PC-3 (cell line): ENCODE measurements around the gene SUCNR1. TPM values are rescaled to one million over a fixed set of nuclear protein-coding genes. Genes with fewer than 3 reads are reported as not detected.
"Not testable (repeated sequence)": the region's sequence is repeated elsewhere in the genome, so short reads cannot be mapped to it uniquely, and the experiment has no call there.

Experiments used
- ATAC-seq: fragments of 200-7000 bp; cut with Tn5 transposase; 2 replicates; pipeline ENCODE4 v1.9.1; 2020; ENCODE audit warnings: mild to moderate bottlenecking, moderate library complexity
- BruUV-seq: library from RNA; stranded (reverse); fragments of 400-500 nt; replicated peaks from 2 replicates; lab custom pipeline; 2021; lab: Mats Ljungman, UMichigan
- CTCF ChIA-PET: fragments of 300-600 bp; sonication (Branson Sonifier 250); formaldehyde crosslinking; loops from one replicate; lab custom pipeline; 2022; ENCODE audit warnings: antibody characterized with exemption; lab: Charles Lee
- POLR2A ChIA-PET: fragments of 300-600 bp; sonication (Branson Sonifier 250); formaldehyde crosslinking; loops from one replicate; lab custom pipeline; 2022; ENCODE audit warnings: antibody characterized with exemption; ENCODE audit not compliant: unreplicated experiment; lab: Charles Lee
- DNase-seq: peaks from one replicate; pipeline ENCODE4 v3.0.0-alpha.2; 2015
- H2AFZ ChIP-seq: fragments of 300-600 bp; sonication (generic); 2 replicates; pipeline ENCODE4 v1.6.0; 2016; ENCODE audit warnings: antibody characterized with exemption, low read length
- H3F3A ChIP-seq: fragments of 300-600 bp; sonication (generic); one replicate; pipeline ENCODE4 v1.6.0; 2017; ENCODE audit warnings: antibody characterized with exemption, low read length, control low read depth, mild to moderate bottlenecking; ENCODE audit not compliant: unreplicated experiment
- H3K27ac ChIP-seq: fragments of 300-600 bp; sonication (generic); 2 replicates; pipeline ENCODE4 v1.5.1; 2016; ENCODE audit warnings: mild to moderate bottlenecking, low read length
- H3K27me3 ChIP-seq: fragments of 300-600 bp; sonication (generic); 2 replicates; pipeline ENCODE4 v1.6.1; 2016; ENCODE audit warnings: low read length, mixed read lengths
- H3K36me3 ChIP-seq: fragments of 300-600 bp; sonication (generic); 2 replicates; pipeline ENCODE4 v1.6.1; 2016; ENCODE audit warnings: low read depth, mixed run types, low read length, mixed read lengths
- H3K4me1 ChIP-seq: fragments of 300-600 bp; sonication (generic); 2 replicates; pipeline ENCODE4 v1.5.1; 2016; ENCODE audit warnings: low read length; ENCODE audit not compliant: insufficient read depth
- H3K4me2 ChIP-seq: fragments of 300-600 bp; sonication (generic); 2 replicates; pipeline ENCODE4 v1.6.0; 2016; ENCODE audit warnings: low read length
- H3K4me3 ChIP-seq: fragments of 300-600 bp; sonication (generic); 2 replicates; pipeline ENCODE4 v1.5.1; 2016; ENCODE audit warnings: mild to moderate bottlenecking, low read length, mixed read lengths
- H3K79me2 ChIP-seq: fragments of 300-600 bp; sonication (generic); 2 replicates; pipeline ENCODE4 v1.6.1; 2017; ENCODE audit warnings: low read length, mixed read lengths
- H3K9ac ChIP-seq: fragments of 300-600 bp; sonication (generic); 2 replicates; pipeline ENCODE4 v1.6.0; 2016; ENCODE audit warnings: mild to moderate bottlenecking, low read length
- H3K9me2 ChIP-seq: fragments of 300-600 bp; sonication (generic); replicated peaks from 2 replicates; pipeline ENCODE4 v1.6.1; 2016; ENCODE audit warnings: mixed run types, low read length, mixed read lengths
- H3K9me3 ChIP-seq: fragments of 300-600 bp; sonication (generic); 2 replicates; pipeline ENCODE4 v1.6.1; 2016; ENCODE audit warnings: low read length, mixed read lengths
- H4K20me1 ChIP-seq: fragments of 300-600 bp; sonication (generic); 2 replicates; pipeline ENCODE4 v1.6.1; 2016; ENCODE audit warnings: low read length, mixed read lengths
- EZH2 ChIP-seq: fragments of 300-600 bp; sonication (generic); IDR thresholded peaks from one replicate; pipeline ENCODE4 v1.6.1; 2017; ENCODE audit warnings: antibody characterized with exemption, mild to moderate bottlenecking, low read length; ENCODE audit not compliant: unreplicated experiment
- EZH2phosphoT487 ChIP-seq: fragments of 300-600 bp; sonication (generic); IDR thresholded peaks from 2 replicates; pipeline ENCODE4 v1.6.1; 2018; ENCODE audit warnings: mild to moderate bottlenecking, antibody characterized with exemption, low read length, borderline replicate concordance
- intact Hi-C: fragments of 100-400 bp; cut with micrococcal nuclease; formaldehyde crosslinking; loops from 2 replicates; pipeline ENCODE4 v1.9.0; 2023
- total RNA-seq: library from RNA; depleted of rRNA; stranded (reverse); fragments of >200 nt; gene quantifications from 2 replicates; pipeline ENCODE4 v1.2.3, GENCODE V29; 2014
- TF ChIP-seq, protein P1 (sequence below): fragments of 300-600 bp; sonication (generic); conservative IDR thresholded peaks from 2 replicates; pipeline ENCODE4 v1.5.1; 2017; ENCODE audit warnings: antibody characterized with exemption, low read depth, mild to moderate bottlenecking, low read length

Gene SUCNR1
- total RNA-seq, 1 experiment from 2014 or later: not detected

DNA sequence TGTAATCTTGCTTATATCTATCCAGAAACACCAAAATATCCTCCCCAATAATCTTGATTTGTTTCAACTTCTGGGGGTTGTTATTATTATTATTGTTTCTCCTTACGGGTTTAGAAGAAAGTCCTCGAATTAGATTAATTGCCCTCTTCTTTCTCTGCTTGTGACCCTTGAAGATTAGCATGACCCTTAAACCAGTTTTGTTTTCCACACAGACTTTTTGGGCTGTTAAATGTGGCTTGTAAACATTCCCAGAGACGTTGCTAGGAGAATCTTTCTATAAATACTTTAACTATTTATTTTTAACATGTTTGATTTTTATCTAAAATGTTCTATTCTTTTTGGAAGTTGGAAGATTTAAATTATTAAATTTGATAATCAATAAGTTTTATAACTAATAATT is 4.3 kb upstream of the SUCNR1 start:
- intact Hi-C loops: no loop called here
- POLR2A ChIA-PET: no interaction called here

GRCh38 chr3:151871639-151872468 is 1.6 kb upstream of the SUCNR1 start:
- no TSS peak for BruUV-seq

More for the DNA sequence above, 4.3 kb upstream of the SUCNR1 start:
- Histone ChIP-seq H3F3A (no peaks in the 10 kb centered on the region), H3K9me2 (no peaks in the 10 kb centered on the region), H3K79me2 (no peaks in the 10 kb centered on the region), H3K4me3 (no peak overlapping the region), H3K27ac (no peak overlapping the region), H3K4me2 (no peak overlapping the region), H2AFZ (no peak overlapping the region), H4K20me1 (no peaks in the 10 kb centered on the region), H3K27me3 (no peaks in the 10 kb centered on the region), H3K9me3 (no peaks in the 10 kb centered on the region), H3K4me1 (peaks cover 13% of the 10 kb centered on the region), H3K9ac (no peak overlapping the region), H3K36me3 (no peaks in the 10 kb centered on the region)
- no peak for DNase-seq
- CTCF ChIA-PET: interaction anchor here (0.6 kb wide), 1 partner anchor 13 kb away, joined by 3 read pairs; no protein-coding TSS in a partner anchor
- TF ChIP-seq, protein P1, sequence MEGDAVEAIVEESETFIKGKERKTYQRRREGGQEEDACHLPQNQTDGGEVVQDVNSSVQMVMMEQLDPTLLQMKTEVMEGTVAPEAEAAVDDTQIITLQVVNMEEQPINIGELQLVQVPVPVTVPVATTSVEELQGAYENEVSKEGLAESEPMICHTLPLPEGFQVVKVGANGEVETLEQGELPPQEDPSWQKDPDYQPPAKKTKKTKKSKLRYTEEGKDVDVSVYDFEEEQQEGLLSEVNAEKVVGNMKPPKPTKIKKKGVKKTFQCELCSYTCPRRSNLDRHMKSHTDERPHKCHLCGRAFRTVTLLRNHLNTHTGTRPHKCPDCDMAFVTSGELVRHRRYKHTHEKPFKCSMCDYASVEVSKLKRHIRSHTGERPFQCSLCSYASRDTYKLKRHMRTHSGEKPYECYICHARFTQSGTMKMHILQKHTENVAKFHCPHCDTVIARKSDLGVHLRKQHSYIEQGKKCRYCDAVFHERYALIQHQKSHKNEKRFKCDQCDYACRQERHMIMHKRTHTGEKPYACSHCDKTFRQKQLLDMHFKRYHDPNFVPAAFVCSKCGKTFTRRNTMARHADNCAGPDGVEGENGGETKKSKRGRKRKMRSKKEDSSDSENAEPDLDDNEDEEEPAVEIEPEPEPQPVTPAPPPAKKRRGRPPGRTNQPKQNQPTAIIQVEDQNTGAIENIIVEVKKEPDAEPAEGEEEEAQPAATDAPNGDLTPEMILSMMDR: no peak
- TF ChIP-seq EZH2 (no peak), EZH2phosphoT487 (no peak)
- no TSS peak for BruUV-seq
- no peak for ATAC-seq

GRCh38 chr3:151874079-151874478 is 636 bp downstream of the SUCNR1 start:
- H3K9me2 ChIP-seq, H3F3A ChIP-seq, intact Hi-C loops, H3K27ac ChIP-seq, H3K4me3 ChIP-seq, DNase-seq, H3K27me3 ChIP-seq, ATAC-seq, BruUV-seq, H4K20me1 ChIP-seq, H3K4me2 ChIP-seq, H2AFZ ChIP-seq, CTCF ChIA-PET, H3K36me3 ChIP-seq, POLR2A ChIA-PET, H3K9me3 ChIP-seq, H3K9ac ChIP-seq, H3K79me2 ChIP-seq, H3K4me1 ChIP-seq: not testable (repeated sequence)

More at GRCh38 chr3:151871639-151872468, 1.6 kb upstream of the SUCNR1 start:
- H3K27me3 ChIP-seq: no peaks in the 10 kb centered on the region
- H3K4me3 ChIP-seq: no peak overlapping the region
- H3K4me1 ChIP-seq: peaks cover 7% of the 10 kb centered on the region
- H3F3A ChIP-seq: no peaks in the 10 kb centered on the region
- CTCF ChIA-PET: no interaction called here
- H3K9me2 ChIP-seq: no peaks in the 10 kb centered on the region
- no peaks in the 10 kb centered on the region for H3K79me2 ChIP-seq
- no peak overlapping the region for H3K9ac ChIP-seq
- ATAC-seq: no peak
- no peaks in the 10 kb centered on the region for H4K20me1 ChIP-seq
- H3K36me3 ChIP-seq: no peaks in the 10 kb centered on the region
- no peak for DNase-seq
- POLR2A ChIA-PET: no interaction called here
- peak overlapping the region; percentile 23; the same call in 1 of the 2 replicates for H2AFZ ChIP-seq
- intact Hi-C loops: no loop called here
- TF ChIP-seq, protein P1: no peak
- TF ChIP-seq EZH2phosphoT487 (no peak), EZH2 (no peak)
- no peak overlapping the region for H3K4me2 ChIP-seq
- no peaks in the 10 kb centered on the region for H3K9me3 ChIP-seq
- H3K27ac ChIP-seq: no peak overlapping the region
